HEK293T (cell line): ENCODE measurements around the gene VWC2.

Source experiments
- CTCF ChIA-PET: fragments of 350-600 bp; formaldehyde crosslinking; extraction: SDS; loops from one replicate; lab custom pipeline; 2021; ENCODE audit warnings: antibody characterized with exemption, inconsistent platforms; lab: Yijun Ruan, JAX
- POLR2A ChIA-PET: fragments of 350-600 bp; formaldehyde crosslinking; extraction: SDS; loops from one replicate; lab custom pipeline; 2020; ENCODE audit warnings: antibody characterized with exemption, inconsistent platforms; lab: Yijun Ruan, JAX
- DNase-seq: peaks from one replicate; pipeline ENCODE4 v3.0.0; 2012; ENCODE audit warnings: mixed read lengths; ENCODE audit errors: extremely low spot score
- ARNT ChIP-seq: fragments of 450-650 bp; IDR thresholded peaks from 2 replicates; pipeline ENCODE4 v1.6.1; 2017; ENCODE audit warnings: mild to moderate bottlenecking
- BHLHE40 ChIP-seq: fragments of 450-650 bp; IDR thresholded peaks from 2 replicates; pipeline ENCODE4 v1.6.1; 2016; ENCODE audit warnings: mild to moderate bottlenecking, moderate library complexity, borderline replicate concordance
- CTBP1 ChIP-seq: fragments of 450-650 bp; IDR thresholded peaks from 2 replicates; pipeline ENCODE4 v1.6.1; 2016; ENCODE audit warnings: borderline replicate concordance
- ELF4 ChIP-seq: fragments of 450-650 bp; IDR thresholded peaks from 2 replicates; pipeline ENCODE4 v1.6.1; 2017; ENCODE audit warnings: antibody characterized with exemption
- FOXA1 ChIP-seq: fragments of 450-650 bp; IDR thresholded peaks from 2 replicates; pipeline ENCODE4 v1.6.1; 2016; ENCODE audit warnings: mild to moderate bottlenecking
- FOXK2 ChIP-seq: fragments of 450-650 bp; IDR thresholded peaks from 2 replicates; pipeline ENCODE4 v1.6.1; 2016; ENCODE audit warnings: mild to moderate bottlenecking
- FOXM1 ChIP-seq: fragments of 450-650 bp; IDR thresholded peaks from 2 replicates; pipeline ENCODE4 v1.6.1; 2017; ENCODE audit warnings: mild to moderate bottlenecking, borderline replicate concordance
- HDGF ChIP-seq: fragments of 450-650 bp; IDR thresholded peaks from 2 replicates; pipeline ENCODE4 v1.6.1; 2017; ENCODE audit warnings: antibody characterized with exemption, borderline replicate concordance
- L3MBTL2 ChIP-seq: fragments of 450-650 bp; conservative IDR thresholded peaks from 2 replicates; pipeline ENCODE4 v1.6.1; 2016; ENCODE audit warnings: mild to moderate bottlenecking
- LEF1 ChIP-seq: fragments of 450-650 bp; IDR thresholded peaks from 2 replicates; pipeline ENCODE4 v1.6.1; 2017; ENCODE audit warnings: mild to moderate bottlenecking, borderline replicate concordance
- NFRKB ChIP-seq: fragments of 450-650 bp; IDR thresholded peaks from 2 replicates; pipeline ENCODE4 v1.6.1; 2016; ENCODE audit warnings: mild to moderate bottlenecking, moderate library complexity
- PKNOX1 ChIP-seq: fragments of 450-650 bp; IDR thresholded peaks from 2 replicates; pipeline ENCODE4 v1.6.1; 2016
- SP1 ChIP-seq: fragments of 450-650 bp; IDR thresholded peaks from 2 replicates; pipeline ENCODE4 v1.6.1; 2017
- SUZ12 ChIP-seq: fragments of 450-650 bp; IDR thresholded peaks from 2 replicates; pipeline ENCODE4 v1.6.1; 2016; ENCODE audit warnings: mild to moderate bottlenecking
- TARDBP ChIP-seq: fragments of 450-650 bp; IDR thresholded peaks from 2 replicates; pipeline ENCODE4 v1.6.1; 2016
- ZNF384 ChIP-seq: fragments of 450-650 bp; IDR thresholded peaks from 2 replicates; pipeline ENCODE4 v1.6.1; 2016

The VWC2 gene

GRCh38 chr7:49855281-49855980 lies 82.0 kb downstream of the VWC2 start:
- POLR2A ChIA-PET = no interaction called here

DNA sequence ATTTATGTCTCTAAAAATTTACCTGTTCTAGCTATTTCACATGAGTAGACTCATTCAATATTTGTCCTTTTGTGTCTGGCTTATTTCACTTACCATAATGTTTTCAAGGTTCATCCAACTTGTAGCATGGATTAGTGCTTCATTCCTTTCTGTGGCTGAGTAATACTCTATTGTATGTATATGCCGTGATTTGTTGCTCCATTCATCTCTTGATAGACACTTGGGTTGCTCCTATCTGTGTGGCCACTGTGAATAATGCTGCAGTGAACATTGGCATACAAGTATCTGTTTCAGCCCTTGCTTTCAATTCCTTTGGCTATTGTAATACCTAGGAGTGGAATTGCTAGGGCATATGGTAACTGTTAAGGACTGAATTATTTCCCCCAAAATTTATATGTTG lies 86.9 kb downstream of the VWC2 start:
- ChIA-PET CTCF (no interaction called here), POLR2A (no interaction called here)
- DNase-seq = no peak
- TF ChIP-seq SP1 = no peak

More at GRCh38 chr7:49855281-49855980, 82.0 kb downstream of the VWC2 start:
- no peak for DNase-seq
- TF ChIP-seq PKNOX1 (no peak), SUZ12 (no peak), ELF4 (no peak), FOXK2 (no peak), LEF1 (no peak), BHLHE40 (no peak), TARDBP (no peak), ZNF384 (no peak), FOXM1 (no peak), CTBP1 (no peak), FOXA1 (no peak), HDGF (no peak), ARNT (no peak), L3MBTL2 (no peak)
- CTCF ChIA-PET = no interaction called here

- POLR2A ChIA-PET = no interaction called here
Observed at GRCh38 chr7:49866076-49866735, 92.8 kb downstream of the VWC2 start.

DNA sequence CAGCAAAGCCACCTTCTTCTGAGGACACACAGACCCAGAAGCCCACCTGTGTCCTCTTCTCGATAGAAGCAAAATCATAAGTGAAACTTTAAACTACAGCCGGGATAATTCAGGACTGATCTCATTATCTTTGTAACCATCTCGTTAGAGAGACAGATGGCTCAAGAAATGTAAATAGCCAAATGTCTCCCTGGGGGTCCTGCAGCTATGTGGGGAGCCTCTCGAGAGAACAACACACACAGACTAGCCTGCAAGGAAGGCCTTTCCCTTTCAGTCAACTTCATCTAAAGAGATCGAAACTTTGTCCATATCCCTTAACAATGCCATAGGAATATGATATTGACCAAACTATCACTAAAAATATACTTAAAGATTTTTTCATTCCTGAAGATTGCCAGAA lies 93.5 kb downstream of the VWC2 start:
- TF ChIP-seq ARNT (no peak), FOXK2 (no peak), SUZ12 (no peak), FOXA1 (no peak), ELF4 (no peak), TARDBP (no peak), SP1 (no peak), CTBP1 (no peak), ZNF384 (no peak), NFRKB (no peak), L3MBTL2 (no peak), HDGF (no peak), PKNOX1 (no peak), FOXM1 (no peak), BHLHE40 (no peak)
- ChIA-PET POLR2A (no interaction called here), CTCF (no interaction called here)
- no peak for DNase-seq

More at GRCh38 chr7:49866076-49866735, 92.8 kb downstream of the VWC2 start:
- TF ChIP-seq ARNT = no peak
- TF ChIP-seq PKNOX1 = no peak
- no peak for TF ChIP-seq CTBP1
- TF ChIP-seq TARDBP = no peak
- no peak for TF ChIP-seq SP1
- no peak for TF ChIP-seq L3MBTL2
- TF ChIP-seq FOXK2 = no peak
- TF ChIP-seq FOXM1 = no peak
- TF ChIP-seq ZNF384 = no peak
- no peak for TF ChIP-seq LEF1
- no peak for TF ChIP-seq BHLHE40
- TF ChIP-seq HDGF = no peak
- no peak for TF ChIP-seq NFRKB
- TF ChIP-seq ELF4 = no peak
- no peak for TF ChIP-seq SUZ12
- no peak for TF ChIP-seq FOXA1
- no peak for DNase-seq
- CTCF ChIA-PET = no interaction called here

- ChIA-PET POLR2A (no interaction called here), CTCF (no interaction called here)
- no peak for TF ChIP-seq TARDBP
- DNase-seq = no peak
Observed at GRCh38 chr7:49873420-49873819, 100.0 kb downstream of the VWC2 start.

DNA sequence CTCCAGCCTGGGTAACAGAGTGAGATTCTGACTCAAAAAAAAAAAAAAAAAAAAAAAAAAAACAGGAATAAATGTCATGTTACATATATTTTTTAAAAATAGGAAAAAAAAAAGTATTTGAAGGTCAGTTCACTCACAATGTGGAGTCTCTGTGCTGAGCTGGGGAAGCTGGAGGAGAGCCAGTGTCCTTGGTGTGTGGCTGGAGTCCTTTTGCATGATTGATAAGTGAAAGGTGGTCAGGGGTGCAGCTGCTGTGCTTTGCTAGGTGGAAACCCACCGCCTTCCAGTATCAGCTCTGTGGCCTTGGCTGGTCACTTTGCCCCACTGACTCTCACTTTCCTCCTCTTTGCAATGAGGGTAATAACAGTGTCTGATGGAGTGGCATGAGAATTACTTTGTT lies 101.9 kb downstream of the VWC2 start:
- DNase-seq = no peak
- TF ChIP-seq CTBP1 (no peak), L3MBTL2 (no peak), TARDBP (no peak), FOXA1 (no peak), SUZ12 (no peak), BHLHE40 (no peak), ELF4 (no peak), NFRKB (no peak), ZNF384 (no peak)
- POLR2A ChIA-PET = no interaction called here
- CTCF ChIA-PET = no interaction called here
